GM19468 (cell line): ENCODE measurements around the gene PIGR.

Experiments used
- ATAC-seq: cut with Tn5 transposase; IDR thresholded peaks from one replicate; pipeline ENCODE4 v1.9.1; 2021; ENCODE audit warnings: mild to moderate bottlenecking, moderate library complexity, moderate number of reproducible peaks; ENCODE audit not compliant: unreplicated experiment; ENCODE audit errors: extremely low read depth

Gene PIGR

GRCh38 chr1:206946261-206946660 lies at the start of gene PIGR:
PIGR (minus strand) TSS chr1:206946466; CDS start chr1:206940531, 5,935 bp downstream.
- ATAC-seq, result no peak

- no peak for ATAC-seq
These were observed 46.5 kb upstream of the PIGR start for GRCh38 chr1:206992790-206993189.

- no peak for ATAC-seq
These were observed 41.6 kb upstream of the PIGR start for GRCh38 chr1:206987873-206988272.

GRCh38 chr1:206986885-206987284 lies 40.6 kb upstream of the PIGR start:
- ATAC-seq, result no peak

GRCh38 chr1:206986402-206986801 lies 40.1 kb upstream of the PIGR start:
- ATAC-seq, result no peak

GRCh38 chr1:206985162-206985749 lies 39.0 kb upstream of the PIGR start:
- ATAC-seq, result no peak

GRCh38 chr1:206982216-206982615 lies 36.0 kb upstream of the PIGR start:
- ATAC-seq, result no peak

GRCh38 chr1:206979379-206980043 lies 33.2 kb upstream of the PIGR start:
- no peak for ATAC-seq

GRCh38 chr1:206978259-206978658 lies 32.0 kb upstream of the PIGR start:
- ATAC-seq, result no peak

- ATAC-seq, result no peak
These were observed 29.0 kb upstream of the PIGR start for GRCh38 chr1:206975306-206975705.

GRCh38 chr1:206974140-206974539 lies 27.9 kb upstream of the PIGR start:
- ATAC-seq, result no peak

- no peak for ATAC-seq
These were observed 26.5 kb upstream of the PIGR start for GRCh38 chr1:206972728-206973127.

- no peak for ATAC-seq
These were observed 24.9 kb upstream of the PIGR start for GRCh38 chr1:206971029-206971655.

GRCh38 chr1:206970446-206970845 lies 24.2 kb upstream of the PIGR start, which contains the start of gene FCAMR:
FCAMR (minus strand) TSS chr1:206970460; CDS start chr1:206970125, 335 bp downstream.
- no peak for ATAC-seq

GRCh38 chr1:206969090-206969489 lies 22.8 kb upstream of the PIGR start:
- no peak for ATAC-seq

GRCh38 chr1:206967096-206967849 lies 21.0 kb upstream of the PIGR start:
- ATAC-seq, result no peak

- no peak for ATAC-seq
These were observed 19.5 kb upstream of the PIGR start for GRCh38 chr1:206965781-206966180.

GRCh38 chr1:206963740-206964139 lies 17.5 kb upstream of the PIGR start:
- ATAC-seq, result no peak

- no peak for ATAC-seq
These were observed 16.9 kb upstream of the PIGR start for GRCh38 chr1:206963119-206963712.

- no peak for ATAC-seq
These were observed 16.0 kb upstream of the PIGR start for GRCh38 chr1:206962272-206962671.
